Stimulated activated CD8-positive, alpha-beta memory T cell treated with anti-CD3 and anti-CD28 coated beads, Interleukin-15, amount 100 ng/mL, for 4 hours (primary cell): ENCODE data around the gene AFF3.
"Not testable (repeated sequence)": the region's sequence is repeated elsewhere in the genome, so short reads cannot be mapped to it uniquely, and the experiment has no call there.

Experiments
- DNase-seq, 2 donors: peaks; one replicate each; pipeline ENCODE4 v3.0.0-alpha.2; 2020; ENCODE audit warnings: low read depth in 2 of 2

AFF3 gene

GRCh38 chr2:99666256-99666655, 476.1 kb downstream of the AFF3 start:
- no peak for DNase-seq

- no peak for DNase-seq
Observed at GRCh38 chr2:99663641-99664040, 478.7 kb downstream of the AFF3 start.

GRCh38 chr2:99662761-99663341, 479.5 kb downstream of the AFF3 start:
- no peak for DNase-seq

DNA sequence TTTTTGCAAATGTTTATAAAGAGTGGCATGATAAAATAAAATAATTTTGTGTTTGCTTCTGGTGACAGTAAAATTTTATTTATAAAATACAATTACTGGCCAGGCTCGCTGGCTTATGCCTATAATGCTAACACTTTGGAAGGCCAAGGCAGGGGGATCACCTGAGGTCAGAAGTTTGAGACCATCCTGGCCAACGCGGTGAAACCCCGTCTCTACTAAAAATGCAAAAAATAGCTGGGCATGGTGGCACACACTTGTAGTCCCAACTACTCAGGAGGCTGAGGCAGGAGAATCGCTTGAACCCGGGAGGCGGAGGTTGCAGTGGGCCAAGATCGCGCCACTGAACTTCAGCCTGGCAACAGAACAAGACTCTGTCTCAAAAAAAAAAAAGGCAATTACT, 480.6 kb downstream of the AFF3 start:
- not testable (repeated sequence) for DNase-seq

GRCh38 chr2:99660616-99661406, 481.6 kb downstream of the AFF3 start:
- no peak for DNase-seq

GRCh38 chr2:99659874-99660273, 482.5 kb downstream of the AFF3 start:
- no peak for DNase-seq

GRCh38 chr2:99657691-99658258, 484.6 kb downstream of the AFF3 start:
- DNase-seq, result no peak

DNA sequence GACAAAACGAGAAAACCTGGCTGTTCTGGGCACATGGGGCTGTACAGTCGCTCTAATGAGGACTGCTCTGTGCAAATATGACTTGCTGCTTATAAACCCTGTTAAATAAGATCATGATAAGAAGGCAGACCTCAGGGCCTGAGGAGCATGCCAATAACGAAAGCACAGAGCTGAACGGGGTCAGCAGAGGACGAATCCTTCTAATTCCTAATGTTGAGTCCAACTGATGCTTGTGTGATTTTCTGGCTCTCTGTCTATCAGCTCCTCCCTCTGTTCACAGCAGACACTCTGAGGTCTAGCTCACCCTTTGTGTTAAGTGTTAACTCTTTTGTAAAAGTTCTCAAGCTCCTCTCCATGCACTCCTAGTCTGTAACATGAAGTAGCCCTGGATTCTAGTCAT, 485.4 kb downstream of the AFF3 start:
- no peak for DNase-seq

DNA sequence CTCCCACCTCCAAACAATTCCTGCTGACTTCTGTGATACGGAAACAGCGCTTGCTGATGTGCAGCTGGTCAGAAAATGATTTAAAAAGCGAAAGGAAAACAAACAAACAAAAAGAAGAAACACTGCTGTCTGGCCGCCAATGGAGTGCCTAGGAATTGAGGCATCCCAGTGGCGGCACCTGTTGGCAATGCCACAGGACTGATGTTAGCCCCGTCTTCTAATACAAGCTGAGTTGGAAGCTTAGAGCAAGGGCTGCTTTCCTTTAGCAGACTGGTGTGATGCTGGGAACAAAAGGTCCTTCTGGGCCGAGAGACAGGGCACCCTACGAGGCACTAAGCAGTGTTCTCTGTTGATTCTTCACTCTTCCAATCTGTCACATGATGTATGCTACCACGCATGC, 489.0 kb downstream of the AFF3 start:
- DNase-seq, result no peak

GRCh38 chr2:99652862-99653261, 489.5 kb downstream of the AFF3 start:
- no peak for DNase-seq

GRCh38 chr2:99651930-99652670, 490.3 kb downstream of the AFF3 start:
- no peak for DNase-seq

DNA sequence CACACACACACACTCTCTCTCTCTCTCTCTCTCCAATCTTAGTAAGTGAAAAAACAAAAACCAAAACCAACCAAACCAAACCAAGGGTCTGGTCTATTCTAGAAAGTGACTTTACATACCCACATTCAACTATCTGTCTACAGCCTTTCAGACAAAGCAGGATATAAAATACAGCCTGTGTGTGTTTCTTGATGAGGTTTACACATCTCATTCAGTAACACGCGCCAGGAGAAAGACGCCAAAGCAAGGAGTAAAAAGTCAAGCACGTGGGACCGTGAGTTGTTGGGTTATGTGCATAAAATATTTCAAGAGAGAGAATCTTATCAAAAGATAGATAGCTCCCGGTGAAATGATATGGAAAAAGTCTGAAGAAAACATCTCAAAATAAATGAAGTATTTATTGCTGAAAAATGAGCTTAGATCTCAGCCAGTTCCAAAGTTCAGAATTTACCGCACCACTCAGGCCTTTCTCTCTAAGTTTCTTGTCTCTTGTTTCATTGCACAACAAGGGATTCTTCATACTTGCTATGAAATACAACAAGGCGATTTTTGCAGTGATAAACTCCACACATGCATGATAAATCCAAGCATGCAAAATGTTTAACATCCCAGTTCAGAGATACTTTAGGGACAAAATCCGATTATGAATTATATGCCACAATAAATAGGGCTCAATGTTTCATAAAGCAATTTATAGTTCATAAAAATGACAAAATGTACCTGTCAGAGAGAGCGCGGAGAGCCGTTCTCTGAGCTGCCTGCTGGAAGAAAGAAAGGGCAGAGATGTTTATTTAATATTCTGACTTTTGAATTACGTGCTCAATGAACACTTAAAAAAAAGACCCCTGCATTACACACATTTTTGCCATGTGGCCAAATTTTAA, 493.2 kb downstream of the AFF3 start:
- DNase-seq, result no peak

- no peak for DNase-seq
Observed at GRCh38 chr2:99648178-99648844, 494.1 kb downstream of the AFF3 start.

DNA sequence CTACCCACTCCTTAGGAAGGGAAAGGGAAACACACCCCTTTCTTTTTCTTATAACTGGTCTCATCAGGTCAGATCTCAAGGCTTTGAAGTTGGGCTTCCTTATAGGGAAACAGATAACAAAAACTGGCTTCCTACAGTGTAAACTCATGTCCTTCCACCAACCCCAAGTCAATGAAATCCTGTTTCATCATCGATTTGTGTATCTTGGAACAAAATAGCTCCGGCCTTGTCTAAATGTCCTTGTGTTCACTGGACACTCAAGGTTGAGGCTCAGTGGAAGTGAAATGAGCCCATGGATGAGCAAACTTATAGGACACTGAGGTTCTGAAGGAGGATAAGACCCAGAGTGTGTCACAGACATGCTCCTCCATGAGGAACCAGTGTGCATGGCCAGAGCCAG, 496.4 kb downstream of the AFF3 start:
- no peak for DNase-seq

- DNase-seq, result no peak
Observed at GRCh38 chr2:99644419-99644787, 498.0 kb downstream of the AFF3 start.

DNA sequence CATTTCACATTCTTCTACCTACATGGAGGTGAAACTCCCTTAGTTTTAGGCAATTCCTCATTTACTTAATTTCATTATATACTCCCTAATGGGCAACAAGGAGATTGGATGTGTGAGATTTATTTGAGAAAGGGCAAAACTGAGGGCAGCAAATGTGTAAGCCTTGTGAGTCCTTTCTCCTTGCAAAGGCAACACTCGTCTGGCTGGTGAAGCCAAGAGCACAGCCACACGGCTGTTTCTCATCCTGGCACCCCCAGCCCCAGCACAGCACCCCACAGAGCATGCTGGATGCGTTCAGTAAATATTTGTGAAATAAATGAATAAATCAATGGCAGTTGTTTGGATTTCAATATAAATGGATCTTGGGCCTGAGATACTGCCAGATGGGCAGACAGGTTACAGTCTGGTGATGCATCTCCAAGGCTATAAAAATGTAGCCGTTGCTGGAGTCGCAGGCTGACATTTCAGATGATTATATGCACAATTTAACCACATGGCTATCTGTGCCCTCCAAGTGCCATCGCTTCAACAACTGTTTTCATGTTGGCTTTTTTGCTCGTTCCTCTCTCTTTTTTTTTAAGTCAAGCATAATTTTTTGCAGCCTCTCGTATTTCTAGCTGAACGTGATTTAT, 498.5 kb downstream of the AFF3 start:
- DNase-seq, result no peak

DNA sequence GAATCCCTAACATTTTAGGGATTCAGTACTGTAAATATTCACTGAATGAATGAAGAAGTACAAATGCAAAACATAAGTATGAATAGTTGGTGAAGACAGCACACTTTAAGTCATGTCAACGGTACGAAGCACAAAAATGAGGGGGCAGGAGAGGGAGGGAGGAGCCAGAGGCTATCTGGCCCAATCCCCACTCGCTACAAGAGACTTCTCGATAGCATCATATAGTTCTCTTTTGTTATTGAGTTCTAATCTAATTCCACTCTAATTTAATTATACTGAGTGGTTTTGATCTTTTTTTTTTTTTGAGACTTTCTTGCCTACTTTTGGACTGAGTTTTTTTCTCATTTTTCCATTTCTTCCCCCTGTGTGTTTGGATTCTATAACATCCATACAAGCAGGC, 500.4 kb downstream of the AFF3 start:
- DNase-seq, result no peak

GRCh38 chr2:99640635-99641151, 501.7 kb downstream of the AFF3 start:
- DNase-seq, result no peak

- no peak for DNase-seq
Observed at GRCh38 chr2:99638791-99639190, 503.6 kb downstream of the AFF3 start.

DNA sequence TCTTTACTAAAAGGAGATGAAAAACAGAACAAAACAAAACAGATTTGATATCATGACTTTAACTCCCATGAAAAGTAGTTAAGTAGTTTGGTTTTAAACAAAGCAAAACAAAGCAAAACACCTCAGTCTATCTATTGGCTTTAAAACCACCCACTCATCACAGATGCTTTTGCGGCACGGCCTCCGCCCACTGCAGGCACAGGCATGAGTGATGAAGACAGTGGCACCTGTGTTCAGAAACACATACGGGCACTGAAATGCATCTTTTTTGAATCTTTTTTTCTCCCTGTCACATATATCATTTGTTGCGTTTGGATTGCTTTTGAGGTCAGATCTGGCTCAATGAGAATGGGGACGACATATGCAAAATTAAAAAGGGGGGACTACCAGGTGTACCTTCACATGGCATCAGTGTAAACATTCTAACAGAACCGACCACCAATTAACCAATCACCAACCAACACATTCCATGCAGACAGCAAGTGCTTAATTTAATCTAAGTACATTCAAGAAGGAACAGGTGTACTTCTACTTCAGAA, 505.2 kb downstream of the AFF3 start:
- DNase-seq, result no peak
